Hepatocyte (in vitro differentiated cells): ENCODE measurements around the gene SLC39A1.

Experiments used
- CTCF ChIP-seq: fragments of 200-600 bp; sonication (generic); IDR thresholded peaks from 2 replicates; pipeline ENCODE4 v1.5.1; 2016; ENCODE audit warnings: antibody characterized with exemption, mild to moderate bottlenecking; ENCODE audit not compliant: poor library complexity
- EZH2 ChIP-seq: fragments of 200-600 bp; sonication (generic); IDR thresholded peaks from 2 replicates; pipeline ENCODE4 v1.6.1; 2016; ENCODE audit warnings: antibody characterized with exemption, mild to moderate bottlenecking, borderline replicate concordance
- EZH2phosphoT487 ChIP-seq: fragments of 200-600 bp; sonication (generic); IDR thresholded peaks from one replicate; pipeline ENCODE4 v1.6.1; 2018; ENCODE audit warnings: antibody characterized with exemption, mild to moderate bottlenecking, low read depth, moderate library complexity; ENCODE audit not compliant: unreplicated experiment, severe bottlenecking

GRCh38 chr1:153929426-153929825, 33.9 kb downstream of the SLC39A1 start:
- TF ChIP-seq CTCF: no peak
- no peak for TF ChIP-seq EZH2phosphoT487
- no peak for TF ChIP-seq EZH2
